SK-N-SH treated with all-trans-retinoic acid at 6 μM for 48 hours (cell line): Measurements from ENCODE around the gene ZNF496.
"Not testable (repeated sequence)": the region's sequence is repeated elsewhere in the genome, so short reads cannot be mapped to it uniquely, and the experiment has no call there.

ENCODE experiments used
- ATAC-seq: fragments of 200-7000 bp; cut with Tn5 transposase; 3 replicates; pipeline ENCODE4 v1.9.1; 2020; ENCODE audit warnings: mild to moderate bottlenecking, moderate library complexity
- ARNTL ChIP-seq: fragments of 450-650 bp; formaldehyde crosslinking; IDR thresholded peaks from 2 replicates; pipeline ENCODE4 v1.5.0; 2020; ENCODE audit warnings: low read depth, mild to moderate bottlenecking, moderate library complexity, borderline replicate concordance
- BACH2 ChIP-seq: fragments of 250-450 bp; sonication (Bioruptor Pico); IDR thresholded peaks from 2 replicates; pipeline ENCODE4 v1.9.0; 2021; ENCODE audit warnings: mild to moderate bottlenecking, borderline replicate concordance
- CREB5 ChIP-seq: fragments of 250-450 bp; sonication (Bioruptor Pico); IDR thresholded peaks from 2 replicates; pipeline ENCODE4 v1.5.1; 2020; ENCODE audit warnings: low read depth, mild to moderate bottlenecking, moderate library complexity
- CSDC2 ChIP-seq: fragments of 250-450 bp; sonication (Bioruptor Pico); IDR thresholded peaks from 2 replicates; pipeline ENCODE4 v1.5.0; 2020; ENCODE audit warnings: mild to moderate bottlenecking, moderate library complexity
- ESRRG ChIP-seq: fragments of 250-450 bp; sonication (Bioruptor Pico); IDR thresholded peaks from 2 replicates; pipeline ENCODE4 v1.6.1; 2021; ENCODE audit warnings: mild to moderate bottlenecking
- GLIS3 ChIP-seq: fragments of 250-450 bp; sonication (Bioruptor Pico); IDR thresholded peaks from 2 replicates; pipeline ENCODE4 v1.5.0; 2020; ENCODE audit warnings: mild to moderate bottlenecking, moderate library complexity
- ISL1 ChIP-seq: fragments of 250-450 bp; sonication (Bioruptor Pico); IDR thresholded peaks from 2 replicates; pipeline ENCODE4 v2.1.2; 2022; ENCODE audit warnings: mild to moderate bottlenecking, moderate library complexity
- OSR1 ChIP-seq: fragments of 250-450 bp; sonication (Bioruptor Pico); IDR thresholded peaks from 2 replicates; pipeline ENCODE4 v1.8.0; 2022; ENCODE audit warnings: moderate library complexity, mild to moderate bottlenecking, inconsistent platforms
- PATZ1 ChIP-seq: fragments of 250-450 bp; sonication (Bioruptor Pico); IDR thresholded peaks from 2 replicates; pipeline ENCODE4 v1.8.0; 2020; ENCODE audit warnings: mild to moderate bottlenecking, moderate library complexity, borderline replicate concordance
- POU6F1 ChIP-seq: fragments of 250-450 bp; sonication (Bioruptor Pico); IDR thresholded peaks from 2 replicates; pipeline ENCODE4 v1.8.0; 2021; ENCODE audit warnings: low read depth, mild to moderate bottlenecking, moderate library complexity, borderline replicate concordance
- PPARA ChIP-seq: fragments of 250-450 bp; sonication (Bioruptor Pico); IDR thresholded peaks from 2 replicates; pipeline ENCODE4 v1.5.0; 2020; ENCODE audit warnings: mild to moderate bottlenecking, borderline replicate concordance
- RARB ChIP-seq: fragments of 250-450 bp; sonication (Bioruptor Pico); IDR thresholded peaks from 2 replicates; pipeline ENCODE4 v1.8.0; 2021; ENCODE audit warnings: mild to moderate bottlenecking, moderate library complexity
- SNAI2 ChIP-seq: fragments of 250-450 bp; sonication (Bioruptor Pico); IDR thresholded peaks from 2 replicates; pipeline ENCODE4 v1.5.0; 2020; ENCODE audit warnings: mild to moderate bottlenecking, moderate library complexity
- TCF4 ChIP-seq: fragments of 250-450 bp; sonication (Bioruptor Pico); IDR thresholded peaks from 2 replicates; pipeline ENCODE4 v1.8.0; 2021; ENCODE audit warnings: mild to moderate bottlenecking, moderate library complexity, borderline replicate concordance
- TOX ChIP-seq: fragments of 250-450 bp; sonication (Bioruptor Pico); IDR thresholded peaks from 2 replicates; pipeline ENCODE4 v1.8.0; 2021; ENCODE audit warnings: mild to moderate bottlenecking, moderate library complexity, borderline replicate concordance
- ZFP3 ChIP-seq: fragments of 250-450 bp; sonication (Bioruptor Pico); IDR thresholded peaks from 2 replicates; pipeline ENCODE4 v1.5.0; 2020; ENCODE audit warnings: mild to moderate bottlenecking, moderate library complexity
- ZFP30 ChIP-seq: fragments of 450-650 bp; formaldehyde crosslinking; IDR thresholded peaks from 2 replicates; pipeline ENCODE4 v1.5.0; 2022; ENCODE audit warnings: mild to moderate bottlenecking, moderate library complexity
- ZNF565 ChIP-seq: fragments of 450-650 bp; formaldehyde crosslinking; conservative IDR thresholded peaks from 2 replicates; pipeline ENCODE4 v1.5.0; 2020; ENCODE audit warnings: low read depth, mild to moderate bottlenecking, moderate library complexity
- ZNF70 ChIP-seq: fragments of 450-650 bp; formaldehyde crosslinking; IDR thresholded peaks from 2 replicates; pipeline ENCODE4 v1.5.0; 2020; ENCODE audit warnings: mild to moderate bottlenecking, moderate library complexity
- ZNF8 ChIP-seq: fragments of 450-650 bp; formaldehyde crosslinking; IDR thresholded peaks from 2 replicates; pipeline ENCODE4 v1.5.0; 2020; ENCODE audit warnings: mild to moderate bottlenecking, moderate library complexity

The ZNF496 gene

GRCh38 chr1:247291833-247292561 lies 39.7 kb downstream of the ZNF496 start (continued):
- no peak for TF ChIP-seq POU6F1 (CRISPR knock-in tag)
- TF ChIP-seq, all 23 proteins: peak for 0

- no peak for ATAC-seq
- TF ChIP-seq POU6F1 (CRISPR knock-in tag) (no peak), RARB (CRISPR knock-in tag) (no peak), ESRRG (CRISPR knock-in tag) (no peak), ARNTL (CRISPR knock-in tag) (no peak), ZNF565 (no peak), ZFP30 (CRISPR knock-in tag) (no peak), GLIS3 (CRISPR knock-in tag) (no peak), CREB5 (CRISPR knock-in tag) (no peak), SNAI2 (CRISPR knock-in tag) (no peak), ZFP3 (CRISPR knock-in tag) (no peak), PPARA (no peak), PATZ1 (CRISPR knock-in tag) (no peak), ZNF70 (CRISPR knock-in tag) (no peak), OSR1 (CRISPR knock-in tag) (no peak), CSDC2 (CRISPR knock-in tag) (no peak), TCF4 (CRISPR knock-in tag) (no peak), BACH2 (CRISPR knock-in tag) (no peak), ISL1 (no peak)
- TF ChIP-seq, all 23 proteins: peak for 0
Measured at GRCh38 chr1:247291161-247291560, 40.5 kb downstream of the ZNF496 start.

- no peak for ATAC-seq
Measured at GRCh38 chr1:247290576-247290975, 41.1 kb downstream of the ZNF496 start.

GRCh38 chr1:247289274-247289892 lies 42.3 kb downstream of the ZNF496 start:
- not testable (repeated sequence) for ATAC-seq

More at GRCh38 chr1:247290576-247290975, 41.1 kb downstream of the ZNF496 start:
- no peak for TF ChIP-seq TCF4 (CRISPR knock-in tag)
- TF ChIP-seq POU6F1 (CRISPR knock-in tag): no peak
- no peak for TF ChIP-seq ZNF565
- TF ChIP-seq ESRRG (CRISPR knock-in tag): no peak
- TF ChIP-seq CSDC2 (CRISPR knock-in tag): no peak
- TF ChIP-seq ZFP3 (CRISPR knock-in tag): no peak
- no peak for TF ChIP-seq ZNF8 (CRISPR knock-in tag)
- TF ChIP-seq ARNTL (CRISPR knock-in tag): no peak
- TF ChIP-seq BACH2 (CRISPR knock-in tag): no peak
- no peak for TF ChIP-seq TOX (CRISPR knock-in tag)
- TF ChIP-seq SNAI2 (CRISPR knock-in tag): no peak
